GM10266 (cell line): Measurements from ENCODE around the gene CYB5B.
A peak's percentile ranks its signal among the peaks of the same experiment; 100 is the strongest.

Experiments
- DNase-seq: peaks from one replicate; pipeline ENCODE4 v3.0.0; 2012; ENCODE audit errors: extremely low spot score
- TF ChIP-seq, protein P1 (sequence below): IDR thresholded peaks from 2 replicates; pipeline ENCODE4 v1.5.1; 2012; ENCODE audit warnings: mild to moderate bottlenecking, low read depth; ENCODE audit not compliant: control insufficient read depth, insufficient read depth; ENCODE audit errors: missing control alignments

The CYB5B gene

DNA sequence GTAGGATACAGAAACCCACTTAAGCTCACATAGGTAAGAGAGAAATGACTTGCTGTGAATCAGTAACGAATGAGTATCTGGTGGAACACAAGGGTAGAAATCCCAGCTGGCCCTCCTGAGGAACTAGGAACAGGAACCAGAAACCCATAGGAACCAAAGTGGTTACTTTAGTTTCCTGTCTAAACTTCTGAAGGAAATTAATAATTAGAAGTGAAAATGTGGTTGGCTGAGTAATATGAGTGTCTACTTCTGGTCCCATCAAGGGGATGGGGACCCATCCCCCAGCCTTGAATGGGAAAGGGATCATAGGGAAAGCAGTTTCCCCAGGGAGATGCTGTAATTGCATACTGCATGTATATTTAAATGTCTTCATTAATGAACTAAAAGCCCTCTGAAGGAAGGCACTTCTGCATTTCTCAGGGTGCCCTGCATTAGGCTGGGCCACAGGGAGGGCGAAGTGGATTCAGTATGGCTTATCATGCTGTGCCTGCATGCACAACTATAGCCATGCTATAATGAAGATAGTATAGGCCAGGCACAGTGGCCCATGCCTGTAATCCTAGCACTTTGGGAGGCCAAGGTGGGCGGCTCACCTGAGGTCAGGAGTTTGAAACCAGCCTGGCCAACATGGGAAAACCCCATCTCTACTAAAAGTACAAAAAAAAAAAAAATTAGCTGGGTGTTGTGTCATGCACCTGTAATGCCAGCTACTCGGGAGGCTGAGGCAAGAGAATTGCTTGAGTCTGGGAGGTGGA is 45.6 kb downstream of the CYB5B start:
- peak; percentile 36 for DNase-seq
- TF ChIP-seq, protein P1, sequence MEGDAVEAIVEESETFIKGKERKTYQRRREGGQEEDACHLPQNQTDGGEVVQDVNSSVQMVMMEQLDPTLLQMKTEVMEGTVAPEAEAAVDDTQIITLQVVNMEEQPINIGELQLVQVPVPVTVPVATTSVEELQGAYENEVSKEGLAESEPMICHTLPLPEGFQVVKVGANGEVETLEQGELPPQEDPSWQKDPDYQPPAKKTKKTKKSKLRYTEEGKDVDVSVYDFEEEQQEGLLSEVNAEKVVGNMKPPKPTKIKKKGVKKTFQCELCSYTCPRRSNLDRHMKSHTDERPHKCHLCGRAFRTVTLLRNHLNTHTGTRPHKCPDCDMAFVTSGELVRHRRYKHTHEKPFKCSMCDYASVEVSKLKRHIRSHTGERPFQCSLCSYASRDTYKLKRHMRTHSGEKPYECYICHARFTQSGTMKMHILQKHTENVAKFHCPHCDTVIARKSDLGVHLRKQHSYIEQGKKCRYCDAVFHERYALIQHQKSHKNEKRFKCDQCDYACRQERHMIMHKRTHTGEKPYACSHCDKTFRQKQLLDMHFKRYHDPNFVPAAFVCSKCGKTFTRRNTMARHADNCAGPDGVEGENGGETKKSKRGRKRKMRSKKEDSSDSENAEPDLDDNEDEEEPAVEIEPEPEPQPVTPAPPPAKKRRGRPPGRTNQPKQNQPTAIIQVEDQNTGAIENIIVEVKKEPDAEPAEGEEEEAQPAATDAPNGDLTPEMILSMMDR: no peak

DNA sequence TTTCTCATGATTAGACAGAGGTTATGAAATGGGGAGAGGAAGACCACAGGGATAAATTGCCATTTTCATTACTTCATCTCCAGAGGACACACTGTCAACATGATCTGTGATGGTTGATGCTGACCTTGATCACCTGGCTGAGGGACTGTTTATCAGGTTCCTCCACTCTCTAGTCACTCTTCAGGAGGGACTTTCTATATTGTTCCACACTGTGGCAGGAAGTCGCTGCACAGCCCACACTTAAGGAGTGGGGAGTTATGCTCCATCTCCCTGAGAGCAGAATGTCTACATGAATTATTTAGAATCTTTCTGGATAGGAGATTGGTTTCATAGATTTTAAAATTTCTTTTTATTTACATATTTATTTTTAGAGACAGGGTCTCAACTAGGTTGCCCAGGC is 46.7 kb downstream of the CYB5B start:
- DNase-seq: peak; percentile 14
- TF ChIP-seq, protein P1: no peak

DNA sequence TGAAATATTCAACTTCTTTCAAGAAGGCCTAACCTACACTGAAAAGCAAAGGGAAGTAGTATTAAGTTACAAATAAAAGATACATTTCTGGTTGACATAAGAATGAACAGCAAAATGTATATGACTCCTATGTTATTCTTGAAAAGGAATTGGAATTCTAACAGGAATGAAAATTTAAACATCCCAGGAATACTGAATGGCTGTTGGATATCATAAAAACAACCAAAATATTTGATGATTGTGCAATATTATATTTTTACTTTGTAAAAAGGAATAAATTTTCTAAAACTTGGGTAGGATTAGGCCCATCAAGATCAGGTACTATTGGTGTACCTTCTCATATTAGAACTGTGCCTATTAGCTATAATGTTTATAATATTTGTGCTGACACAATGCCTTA is 50.0 kb downstream of the CYB5B start:
- no peak for DNase-seq
- TF ChIP-seq, protein P1: no peak

DNA sequence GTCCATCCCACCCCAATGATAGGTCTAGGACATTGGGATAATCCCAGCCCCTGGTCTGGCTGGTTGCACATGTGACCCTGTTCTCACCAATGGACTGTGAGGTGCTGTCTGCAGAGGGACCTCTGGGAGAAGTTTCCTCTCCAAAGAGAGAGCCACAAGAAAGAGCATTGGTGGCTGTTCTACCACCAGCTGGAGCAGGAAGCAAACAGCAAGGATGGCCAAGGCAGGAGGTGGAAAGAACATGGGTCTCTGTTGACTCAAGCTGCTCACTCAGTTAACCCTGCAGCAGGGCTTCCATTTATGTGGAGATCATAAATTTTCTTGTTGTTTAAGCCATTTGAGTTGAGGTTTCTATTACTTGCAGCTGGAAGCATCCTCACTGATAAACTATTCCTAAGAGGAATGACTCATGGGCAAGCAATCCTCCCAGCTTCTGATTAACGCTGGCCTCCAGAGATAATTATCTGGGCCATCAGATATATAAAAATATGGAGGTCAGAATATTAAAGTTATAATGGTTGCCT is 52.6 kb downstream of the CYB5B start:
- TF ChIP-seq, protein P1: no peak
- DNase-seq: no peak

DNA sequence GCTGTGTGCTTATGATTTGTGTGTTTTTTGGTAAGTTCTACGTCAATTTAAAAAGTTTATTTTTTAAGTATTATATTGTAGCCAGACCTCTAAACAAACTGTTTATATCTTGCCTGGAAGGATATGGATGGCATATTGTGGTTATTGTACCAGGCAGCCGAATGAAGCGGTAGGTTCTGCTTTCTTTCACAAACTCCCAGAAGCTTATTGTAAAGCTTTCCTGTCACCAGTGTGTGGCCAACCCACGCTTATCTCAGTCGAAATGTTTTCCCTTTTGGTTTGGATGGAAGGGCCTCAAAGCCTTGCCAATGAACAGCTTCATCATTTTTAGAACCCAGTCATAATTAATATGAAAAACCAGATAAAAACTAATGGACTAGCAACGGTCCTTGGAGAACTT is 53.1 kb downstream of the CYB5B start:
- DNase-seq: no peak

DNA sequence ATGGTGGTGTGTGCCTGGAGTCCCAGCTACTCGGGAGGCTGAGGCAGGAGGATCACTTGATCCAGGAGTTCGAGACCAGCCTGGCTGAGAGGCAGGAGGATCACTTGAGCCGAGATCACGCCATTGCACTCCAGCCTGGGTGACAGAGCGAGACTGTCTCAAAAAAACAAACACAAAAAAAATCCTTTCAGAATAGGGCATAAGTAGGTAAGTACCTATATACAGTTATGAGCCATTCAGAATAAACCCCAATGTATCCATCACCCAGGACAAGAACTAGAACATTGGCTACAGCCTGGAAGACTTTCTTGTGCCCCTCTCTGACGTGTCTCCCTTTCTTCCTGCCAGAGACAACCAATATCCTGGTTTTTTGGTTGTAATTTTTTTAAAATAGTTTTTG is 54.3 kb downstream of the CYB5B start:
- DNase-seq: no peak
- TF ChIP-seq, protein P1: no peak

More for the DNA sequence above, 53.1 kb downstream of the CYB5B start:
- TF ChIP-seq, protein P1: no peak

DNA sequence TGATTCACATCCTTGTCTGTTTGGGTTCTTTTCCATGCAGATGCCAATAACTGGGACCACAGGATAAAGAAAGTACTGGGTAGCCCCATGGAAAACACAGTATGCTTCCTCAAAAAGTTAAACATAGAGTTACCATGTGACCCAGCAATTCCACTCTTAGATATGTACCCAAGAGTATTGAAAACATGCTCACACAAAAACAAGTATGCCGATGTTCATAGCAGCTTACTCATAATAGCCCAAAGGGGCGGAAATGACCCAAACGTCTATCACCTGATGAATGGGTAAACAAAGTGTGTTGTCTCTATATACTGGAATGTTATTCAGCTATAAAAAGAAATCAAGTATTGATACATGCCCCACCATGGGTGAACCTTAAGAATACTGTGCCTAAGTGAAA is 55.4 kb downstream of the CYB5B start:
- TF ChIP-seq, protein P1: no peak

More for the DNA sequence above, 55.4 kb downstream of the CYB5B start:
- no peak for DNase-seq
